WTC11 (cell line): ENCODE measurements around the gene SP3.

Experiments used
- ATF2 ChIP-seq: sonication (generic); formaldehyde crosslinking; IDR thresholded peaks from 2 replicates; pipeline ENCODE4 v1.8.1; 2022; ENCODE audit warnings: low read depth, missing genetic modification reagents, borderline replicate concordance
- E2F1 ChIP-seq: sonication (generic); formaldehyde crosslinking; IDR thresholded peaks from 2 replicates; pipeline ENCODE4 v1.8.0; 2022; ENCODE audit warnings: mild to moderate bottlenecking, missing genetic modification reagents
- ESRRA ChIP-seq: sonication (generic); formaldehyde crosslinking; IDR thresholded peaks from 2 replicates; pipeline ENCODE4 v1.8.1; 2022; ENCODE audit warnings: mild to moderate bottlenecking, missing genetic modification reagents, borderline replicate concordance
- JUN ChIP-seq: sonication (generic); formaldehyde crosslinking; IDR thresholded peaks from 2 replicates; pipeline ENCODE4 v1.8.0; 2023; ENCODE audit warnings: mild to moderate bottlenecking, missing genetic modification reagents

- TF ChIP-seq E2F1 (CRISPR knock-in tag), result no peak
- no peak for TF ChIP-seq ESRRA
- no peak for TF ChIP-seq JUN (CRISPR knock-in tag)
- no peak for TF ChIP-seq ATF2 (CRISPR knock-in tag)
Measured at GRCh38 chr2:174003720-174004695, 38.8 kb upstream of the SP3 start.
